Measurements from ENCODE around the gene EYA3.

GRCh38 chr1:28026329-28026728, 62.1 kb downstream of the EYA3 start:
- TF ChIP-seq CTCF (IDR thresholded peaks at IDR 0.05; ENCODE audit: borderline replicate concordance, extremely low read depth, low read length, poor library complexity, severe bottlenecking) = no peak
- TF ChIP-seq EZH2 (IDR thresholded peaks at IDR 0.05; ENCODE audit: borderline replicate concordance, low read depth, low read length, severe bottlenecking) = no peak

All from DND-41 (cell line).